NB4 (cell line): ENCODE measurements around the gene PARP11.
"Not testable (repeated sequence)": the region's sequence is repeated elsewhere in the genome, so short reads cannot be mapped to it uniquely, and the experiment has no call there.

Experiments
- POLR2A ChIP-seq: IDR thresholded peaks from 2 replicates; pipeline ENCODE4 v1.6.1; 2011; ENCODE audit warnings: mild to moderate bottlenecking; ENCODE audit not compliant: insufficient read length; ENCODE audit errors: extremely low read depth
- TF ChIP-seq, protein P1 (sequence below): IDR thresholded peaks from one replicate; pipeline ENCODE4 v1.5.1; 2012; ENCODE audit warnings: low read depth, low read length

DNA sequence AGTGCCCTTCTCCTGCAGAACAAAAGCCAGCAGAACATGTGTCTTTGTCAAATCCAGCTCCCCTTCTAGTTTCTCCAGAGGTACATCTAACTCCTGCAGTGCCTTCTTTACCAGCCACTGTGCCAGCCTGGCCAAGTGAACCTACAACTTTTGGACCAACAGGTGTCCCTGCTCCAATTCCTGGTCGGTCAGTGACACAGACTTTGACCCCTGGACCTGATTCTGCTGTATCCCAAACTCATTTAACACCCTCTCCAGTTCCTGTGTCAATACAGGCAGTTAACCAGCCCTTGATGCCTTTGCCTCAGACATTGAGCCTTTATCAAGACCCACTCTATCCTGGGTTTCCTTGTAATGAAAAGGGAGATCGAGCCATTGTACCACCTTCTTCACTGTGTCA is 32.4 kb downstream of the PARP11 start:
- TF ChIP-seq, protein P1, sequence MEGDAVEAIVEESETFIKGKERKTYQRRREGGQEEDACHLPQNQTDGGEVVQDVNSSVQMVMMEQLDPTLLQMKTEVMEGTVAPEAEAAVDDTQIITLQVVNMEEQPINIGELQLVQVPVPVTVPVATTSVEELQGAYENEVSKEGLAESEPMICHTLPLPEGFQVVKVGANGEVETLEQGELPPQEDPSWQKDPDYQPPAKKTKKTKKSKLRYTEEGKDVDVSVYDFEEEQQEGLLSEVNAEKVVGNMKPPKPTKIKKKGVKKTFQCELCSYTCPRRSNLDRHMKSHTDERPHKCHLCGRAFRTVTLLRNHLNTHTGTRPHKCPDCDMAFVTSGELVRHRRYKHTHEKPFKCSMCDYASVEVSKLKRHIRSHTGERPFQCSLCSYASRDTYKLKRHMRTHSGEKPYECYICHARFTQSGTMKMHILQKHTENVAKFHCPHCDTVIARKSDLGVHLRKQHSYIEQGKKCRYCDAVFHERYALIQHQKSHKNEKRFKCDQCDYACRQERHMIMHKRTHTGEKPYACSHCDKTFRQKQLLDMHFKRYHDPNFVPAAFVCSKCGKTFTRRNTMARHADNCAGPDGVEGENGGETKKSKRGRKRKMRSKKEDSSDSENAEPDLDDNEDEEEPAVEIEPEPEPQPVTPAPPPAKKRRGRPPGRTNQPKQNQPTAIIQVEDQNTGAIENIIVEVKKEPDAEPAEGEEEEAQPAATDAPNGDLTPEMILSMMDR, result not testable (repeated sequence)
- not testable (repeated sequence) for TF ChIP-seq POLR2A
